ENCODE results near the gene TNPO1. TPM values are rescaled to one million over a fixed set of nuclear protein-coding genes. Genes with fewer than 3 reads are reported as not detected.

Gene TNPO1
- total RNA-seq, 2 donors from 2014 or later: 133 to 141 TPM

- no peak for TF ChIP-seq CTCF (conservative IDR thresholded peaks at IDR 0.05)
- no peaks in the 10 kb centered on the region for H3K27me3 ChIP-seq (ENCODE audit: control insufficient read depth, insufficient read depth, low read length, poor library complexity, severe bottlenecking)
- H3K9ac ChIP-seq (ENCODE audit: extremely low read depth, low read length, poor library complexity, severe bottlenecking): peak overlapping the region; percentile 95
- Mint-ChIP-seq H3K9me3 (no peaks in the 10 kb centered on the region), H3K36me3 (ENCODE audit: low read depth) (peaks cover 8% of the 10 kb centered on the region), H3K4me3 (peak overlapping the region; percentile 99), H3K4me1 (peaks cover 32% of the 10 kb centered on the region), H3K27ac (no peak overlapping the region), H3K27me3 (ENCODE audit: insufficient read depth) (no peaks in the 10 kb centered on the region)
- H3K9me3 ChIP-seq (ENCODE audit: control insufficient read depth, low read length): no peaks in the 10 kb centered on the region
- peaks cover 17% of the 10 kb centered on the region for H3K36me3 ChIP-seq (ENCODE audit: control insufficient read depth, insufficient read depth, low read length)
- peak overlapping the region; percentile 89 for H3K4me3 ChIP-seq (ENCODE audit: low read length)
- 13% methylated on average over 2 of the region's 3 CpGs; no CpG with 5 or more reads in 1 of the 2 experiments for WGBS, 2 experiments (ENCODE audit: insufficient coverage in 1 of 2, insufficient read length in 1 of 2)
- no peaks in the 10 kb centered on the region for H3K4me1 ChIP-seq (ENCODE audit: control insufficient read depth, insufficient read depth, low read length)
- DNase-seq: no peak
- H3K27ac ChIP-seq (ENCODE audit: low read depth, low read length): no peak overlapping the region
These were observed 31.0 kb downstream of the TNPO1 start for GRCh38 chr5:72847439-72847838.

DNA sequence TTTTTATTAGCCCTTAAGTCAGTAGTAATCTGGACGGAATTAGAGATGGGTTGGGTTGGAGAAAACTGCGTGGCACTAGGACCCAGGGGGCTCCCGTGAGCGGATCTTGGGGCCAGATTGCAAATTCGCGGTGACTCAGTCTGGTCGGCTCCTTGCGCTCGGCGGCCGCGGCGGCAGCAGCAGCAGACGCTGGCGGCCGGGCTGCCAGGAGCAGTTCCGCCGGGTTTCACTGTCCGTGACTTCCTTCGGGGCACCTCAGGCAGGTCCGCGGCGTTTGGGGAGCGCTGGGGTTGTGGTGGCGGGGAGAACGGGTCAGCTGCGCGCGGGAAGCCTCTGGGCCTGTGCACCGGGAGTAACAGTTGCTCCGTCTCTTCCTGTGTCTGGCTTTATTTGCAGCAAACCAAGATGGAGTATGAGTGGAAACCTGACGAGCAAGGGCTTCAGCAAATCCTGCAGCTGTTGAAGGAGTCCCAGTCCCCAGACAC is 31.6 kb downstream of the TNPO1 start:
- H3K27ac Mint-ChIP-seq: peak overlapping the region; percentile 99
- WGBS, 2 experiments (ENCODE audit: insufficient coverage in 1 of 2, insufficient read length in 1 of 2): 0% methylated on average over 17 to 32 of the region's 32 CpGs
- H3K36me3 Mint-ChIP-seq (ENCODE audit: low read depth): peaks cover 12% of the 10 kb centered on the region
- peaks cover 27% of the 10 kb centered on the region for H3K4me1 Mint-ChIP-seq
- no peaks in the 10 kb centered on the region for H3K27me3 Mint-ChIP-seq (ENCODE audit: insufficient read depth)
- H3K4me3 Mint-ChIP-seq: peak overlapping the region; percentile 99
- Histone ChIP-seq H3K9ac (ENCODE audit: extremely low read depth, low read length, poor library complexity, severe bottlenecking) (peak overlapping the region; percentile 95), H3K4me1 (ENCODE audit: control insufficient read depth, insufficient read depth, low read length) (no peaks in the 10 kb centered on the region), H3K36me3 (ENCODE audit: control insufficient read depth, insufficient read depth, low read length) (peaks cover 23% of the 10 kb centered on the region), H3K27me3 (ENCODE audit: control insufficient read depth, insufficient read depth, low read length, poor library complexity, severe bottlenecking) (no peaks in the 10 kb centered on the region), H3K9me3 (ENCODE audit: control insufficient read depth, low read length) (no peaks in the 10 kb centered on the region), H3K4me3 (ENCODE audit: low read length) (peak overlapping the region; percentile 89), H3K27ac (ENCODE audit: low read depth, low read length) (peak overlapping the region; percentile 97)
- peak; percentile 96 for DNase-seq
- no peak for TF ChIP-seq CTCF (conservative IDR thresholded peaks at IDR 0.05)
- no peaks in the 10 kb centered on the region for H3K9me3 Mint-ChIP-seq

GRCh38 chr5:72848474-72849428 is 32.3 kb downstream of the TNPO1 start:
- peaks cover 20% of the 10 kb centered on the region for H3K36me3 Mint-ChIP-seq (ENCODE audit: low read depth)
- no peaks in the 10 kb centered on the region for H3K27me3 Mint-ChIP-seq (ENCODE audit: insufficient read depth)
- H3K9me3 ChIP-seq (ENCODE audit: control insufficient read depth, low read length): no peaks in the 10 kb centered on the region
- no peaks in the 10 kb centered on the region for H3K4me1 ChIP-seq (ENCODE audit: control insufficient read depth, insufficient read depth, low read length)
- H3K9me3 Mint-ChIP-seq: no peaks in the 10 kb centered on the region
- 0% methylated on average over 3 to 81 of the region's 81 CpGs for WGBS, 2 experiments (ENCODE audit: insufficient coverage in 1 of 2, insufficient read length in 1 of 2)
- H3K9ac ChIP-seq (ENCODE audit: extremely low read depth, low read length, poor library complexity, severe bottlenecking): peak overlapping the region; percentile 95
- H3K4me3 Mint-ChIP-seq: peak overlapping the region; percentile 99
- peaks cover 27% of the 10 kb centered on the region for H3K4me1 Mint-ChIP-seq
- peak overlapping the region; percentile 92 for H3K4me3 ChIP-seq (ENCODE audit: low read length)
- DNase-seq: peak; percentile 69
- no peak for TF ChIP-seq CTCF (conservative IDR thresholded peaks at IDR 0.05)
- H3K27me3 ChIP-seq (ENCODE audit: control insufficient read depth, insufficient read depth, low read length, poor library complexity, severe bottlenecking): no peaks in the 10 kb centered on the region
- H3K36me3 ChIP-seq (ENCODE audit: control insufficient read depth, insufficient read depth, low read length): peaks cover 30% of the 10 kb centered on the region
- peak overlapping the region; percentile 99 for H3K27ac Mint-ChIP-seq
- peak overlapping the region; percentile 97 for H3K27ac ChIP-seq (ENCODE audit: low read depth, low read length)

All from endodermal cell (in vitro differentiated cells).